Measurements from ENCODE around the gene MICU1.
"Not testable (repeated sequence)": the region's sequence is repeated elsewhere in the genome, so short reads cannot be mapped to it uniquely, and the experiment has no call there.

The MICU1 gene

DNA sequence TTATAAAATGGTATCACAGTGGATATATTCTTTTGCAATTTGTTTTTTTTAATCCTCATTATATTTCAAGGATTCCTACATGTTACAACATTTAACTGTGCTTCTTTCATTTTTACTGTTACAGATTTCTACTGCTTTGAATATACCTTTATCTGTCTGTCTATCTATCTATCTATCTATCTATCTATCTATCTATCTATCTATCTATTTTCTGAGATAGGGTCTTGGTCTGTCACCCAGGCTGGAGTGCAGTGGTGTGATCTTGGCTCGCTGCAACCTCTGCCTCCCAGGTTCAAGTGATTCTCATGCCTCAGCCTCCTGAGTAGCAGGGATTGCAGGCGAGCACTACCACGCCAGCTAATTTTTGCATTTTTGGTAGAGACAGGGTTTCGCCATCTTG, 194.9 kb downstream of the MICU1 start:
- DNase-seq = not testable (repeated sequence)

DNA sequence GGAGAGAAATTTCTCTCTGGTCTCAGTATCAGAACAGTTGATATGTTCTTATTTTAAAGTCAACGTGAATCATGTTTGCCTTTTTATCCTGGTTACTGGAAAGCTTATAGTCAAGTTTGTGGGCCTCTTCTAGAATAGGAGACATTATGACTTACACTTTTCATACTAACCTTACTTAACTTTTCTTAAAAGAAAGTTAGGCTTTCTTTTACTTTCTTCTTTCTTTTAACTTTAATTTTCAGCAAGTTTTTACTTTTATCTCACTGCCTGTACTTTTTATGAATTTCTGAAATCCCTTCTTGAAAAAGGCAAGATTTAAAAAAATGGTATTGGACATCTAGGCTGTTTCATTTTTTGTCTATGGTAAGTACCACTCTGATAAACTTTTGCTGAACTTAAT, 195.9 kb downstream of the MICU1 start:
- DNase-seq = no peak

DNA sequence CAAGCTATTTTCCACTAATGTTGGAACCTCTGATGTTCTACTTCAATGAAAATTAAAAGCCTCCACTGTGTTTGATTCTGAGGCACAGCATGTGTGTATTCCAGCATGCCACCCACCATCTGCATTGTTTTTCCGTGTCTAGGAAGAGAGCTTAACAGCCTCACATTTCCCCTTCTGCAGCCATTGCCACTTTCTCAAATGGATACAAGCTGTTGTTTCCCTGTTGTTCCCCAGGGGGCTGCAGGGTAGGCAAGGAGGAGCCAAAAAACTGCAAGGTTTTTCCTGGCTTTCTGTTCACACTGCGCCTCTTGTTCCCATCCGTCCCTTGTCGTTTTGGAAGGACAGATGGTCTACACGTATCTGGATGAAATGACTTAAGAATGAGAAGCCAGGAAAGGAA, 198.9 kb downstream of the MICU1 start:
- no peak for DNase-seq

DNA sequence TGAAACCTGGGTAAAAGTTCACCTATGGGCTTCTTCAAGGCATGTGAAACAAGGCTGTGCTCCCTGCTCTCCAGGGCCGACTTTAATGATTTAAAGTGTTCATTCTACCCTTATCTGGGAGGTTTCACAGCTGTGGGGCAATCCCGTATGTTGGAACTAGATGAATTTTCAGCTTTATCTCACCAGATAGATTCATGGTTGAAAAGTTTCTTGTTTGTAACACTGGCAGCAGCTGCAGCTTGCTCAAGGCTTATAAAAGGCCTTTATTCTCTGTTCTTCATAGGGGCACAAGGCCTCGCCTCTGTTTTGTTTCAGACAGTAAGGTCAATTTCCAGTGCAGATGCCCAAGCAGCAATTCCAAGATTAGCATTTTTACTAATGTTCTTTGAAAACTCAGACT, 200.7 kb downstream of the MICU1 start:
- DNase-seq = no peak

DNA sequence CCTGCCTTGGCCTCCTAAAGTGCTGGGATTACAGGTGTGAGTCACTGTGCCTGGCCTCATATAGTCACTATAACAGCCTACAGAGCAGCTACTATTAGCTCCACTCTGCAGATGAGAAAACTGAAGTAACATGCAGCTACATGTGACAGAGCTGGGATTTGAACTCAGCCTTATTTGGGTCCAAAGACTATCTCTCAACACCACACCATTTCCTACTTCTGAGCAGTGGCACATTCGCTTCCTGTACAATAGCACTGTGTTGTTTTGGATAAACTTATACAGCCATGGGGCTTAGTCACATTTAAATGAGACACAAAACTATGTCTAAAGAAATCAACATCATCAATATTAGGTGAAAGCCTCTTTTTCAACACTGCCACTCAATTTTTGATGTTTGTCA, 201.3 kb downstream of the MICU1 start:
- no peak for DNase-seq

DNA sequence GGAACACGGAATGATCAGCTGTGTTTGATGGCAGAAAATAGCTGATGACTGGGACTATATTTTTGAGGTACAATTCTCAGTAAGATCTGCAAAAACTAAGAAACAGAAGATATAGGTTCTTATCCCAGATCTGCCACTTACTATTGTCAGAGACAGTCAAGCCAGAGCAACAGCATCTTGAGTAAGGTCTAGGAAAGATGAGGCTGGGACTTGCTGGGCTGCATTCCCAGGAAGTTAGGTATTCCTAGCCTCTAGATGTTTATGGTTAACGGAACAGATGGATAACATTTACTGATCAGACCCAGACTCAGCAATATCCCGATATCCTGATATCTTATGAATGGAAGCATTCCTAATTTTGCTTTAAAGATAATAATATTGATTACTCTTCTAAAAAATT, 202.5 kb downstream of the MICU1 start:
- DNase-seq = no peak

DNA sequence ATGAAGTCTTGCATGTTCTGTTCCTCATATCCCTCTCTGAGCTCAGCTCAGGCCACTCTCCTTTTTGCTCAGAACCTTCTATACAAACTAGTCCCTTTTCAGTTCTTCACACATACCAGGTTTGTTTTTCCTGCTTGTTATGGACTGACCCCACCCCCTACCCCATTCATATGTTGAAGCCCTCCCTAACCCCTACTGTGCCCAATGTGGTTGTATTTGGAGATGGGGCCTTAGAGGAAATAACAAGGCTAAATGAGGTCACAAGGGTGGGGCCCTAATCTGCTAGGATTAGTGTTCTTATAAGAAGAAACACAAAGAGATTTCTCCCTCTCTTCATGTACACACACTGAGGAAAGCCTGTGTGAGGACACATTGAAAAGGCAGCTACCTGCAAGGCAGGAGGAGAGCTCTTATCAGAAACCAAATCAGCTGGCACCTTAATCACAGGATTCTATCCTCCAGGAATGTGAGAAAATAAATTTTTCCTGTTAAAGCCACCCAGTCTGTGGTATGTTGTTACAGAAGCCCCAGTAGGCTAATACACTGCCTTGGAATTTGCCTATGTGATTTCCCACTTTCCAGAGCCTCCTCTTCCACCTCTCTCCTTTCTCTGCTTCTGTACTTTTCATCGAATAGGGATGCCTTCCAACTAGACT, 203.9 kb downstream of the MICU1 start:
- DNase-seq = no peak

DNA sequence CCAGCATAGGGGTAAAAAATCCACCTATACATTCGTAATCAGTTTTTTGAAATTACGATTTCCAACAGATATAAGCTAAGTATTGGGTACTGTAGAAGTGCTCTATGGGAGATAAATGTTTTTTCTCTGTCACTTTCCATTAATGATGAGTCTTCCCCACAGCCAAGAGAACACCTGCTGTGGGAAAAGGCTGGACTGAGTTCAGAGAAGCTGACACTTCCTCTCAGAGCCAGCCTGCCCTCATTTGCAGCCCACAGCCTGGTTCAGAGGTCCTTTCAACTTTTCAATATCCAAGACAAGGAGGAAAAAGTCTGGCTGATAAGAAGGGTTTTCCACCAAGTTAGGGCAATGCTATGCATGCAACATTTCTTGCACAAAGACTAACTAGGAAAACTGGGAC, 206.6 kb downstream of the MICU1 start:
- DNase-seq = no peak

DNA sequence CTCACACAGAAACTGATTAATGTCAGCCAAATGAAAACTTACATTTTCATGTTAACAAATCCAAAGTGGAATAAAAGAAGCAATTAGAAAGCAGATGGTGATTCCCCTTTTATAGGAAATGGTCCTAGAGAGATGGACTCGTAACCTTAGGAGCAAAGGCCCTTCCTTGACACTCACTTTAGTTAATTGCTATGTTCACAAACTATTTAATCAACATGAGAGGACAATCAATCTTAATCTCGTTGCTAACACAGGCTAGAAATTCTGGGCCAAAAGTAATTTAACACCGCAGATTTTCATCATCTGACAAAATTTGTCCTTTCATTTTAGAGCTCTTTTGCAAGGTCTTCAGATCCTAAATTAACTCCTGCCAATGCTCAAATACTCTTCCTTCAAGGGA, 207.2 kb downstream of the MICU1 start:
- no peak for DNase-seq

DNA sequence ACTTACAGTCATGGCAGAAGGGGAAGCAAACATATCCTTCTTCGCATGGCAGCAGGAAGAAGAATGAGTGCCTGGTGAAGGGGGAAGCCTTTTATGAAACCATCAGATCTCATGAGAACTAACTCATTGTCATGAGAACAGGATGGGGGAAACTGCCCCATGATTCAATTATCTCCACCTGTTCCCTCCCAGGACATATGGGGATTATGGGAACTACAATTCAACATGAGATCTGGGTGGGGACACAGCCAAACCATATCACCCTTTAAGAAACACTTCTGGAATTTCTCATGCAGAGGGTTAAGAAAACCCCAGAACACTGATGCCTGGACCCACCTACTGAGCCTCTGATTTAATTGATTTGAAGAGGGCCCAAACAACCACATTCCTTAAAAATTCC, 207.9 kb downstream of the MICU1 start:
- DNase-seq = no peak

DNA sequence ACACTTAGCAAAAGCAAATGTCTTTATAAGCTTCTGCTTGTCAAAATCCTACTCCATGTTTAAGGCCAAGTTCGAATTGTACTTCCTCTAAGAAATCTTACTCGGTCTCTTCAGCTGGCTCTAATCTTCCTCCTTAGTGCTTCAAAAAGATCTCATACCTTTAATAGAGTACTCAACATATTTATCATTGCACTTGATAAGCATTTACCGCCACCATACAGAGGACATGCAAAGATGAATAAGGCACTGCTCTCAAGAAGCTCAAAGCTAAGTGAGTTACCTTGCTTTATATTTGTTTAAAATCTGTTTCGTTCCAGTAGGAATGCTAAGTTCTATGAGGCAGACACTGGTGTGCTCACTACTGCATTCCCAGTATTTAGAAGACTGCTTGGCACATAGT, 209.2 kb downstream of the MICU1 start:
- no peak for DNase-seq

DNA sequence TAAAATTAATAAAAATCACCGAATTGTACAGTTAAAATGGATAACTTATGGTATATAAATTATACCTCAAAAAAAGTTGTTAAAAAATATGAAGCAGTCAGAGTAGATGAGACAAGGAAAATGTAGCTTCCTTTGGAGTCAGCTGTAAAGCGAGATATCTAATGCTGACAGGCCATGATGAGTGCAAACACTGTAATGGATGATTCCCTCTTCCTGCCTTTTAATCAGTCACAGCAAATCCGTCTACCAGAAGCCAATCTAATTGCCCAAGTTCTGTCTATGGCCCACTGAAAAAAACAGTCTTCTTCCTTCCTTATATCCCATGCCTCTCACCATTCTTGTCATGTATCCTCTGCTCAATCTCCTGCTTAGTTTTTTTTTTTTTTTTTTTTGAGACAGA, 211.2 kb downstream of the MICU1 start:
- no peak for DNase-seq

DNA sequence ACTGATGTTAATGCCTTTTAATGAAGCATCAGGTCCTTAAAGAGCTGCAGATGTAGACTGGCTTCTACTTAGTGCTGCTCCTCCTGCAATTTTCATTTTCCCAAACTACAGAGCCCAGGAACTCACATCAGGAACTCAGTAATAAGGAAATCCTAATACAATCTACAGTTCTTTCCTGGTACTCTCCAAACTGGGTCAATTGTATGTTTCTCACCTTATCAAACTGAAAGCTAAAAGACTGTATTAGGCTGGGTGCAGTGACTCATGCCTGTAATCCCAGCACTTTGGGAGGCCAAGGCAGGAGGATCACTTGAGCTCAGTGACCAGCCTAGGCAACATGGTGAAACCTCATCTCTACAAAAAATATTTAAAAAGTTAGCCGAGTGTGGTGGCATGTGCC, 216.7 kb downstream of the MICU1 start:
- no peak for DNase-seq

DNA sequence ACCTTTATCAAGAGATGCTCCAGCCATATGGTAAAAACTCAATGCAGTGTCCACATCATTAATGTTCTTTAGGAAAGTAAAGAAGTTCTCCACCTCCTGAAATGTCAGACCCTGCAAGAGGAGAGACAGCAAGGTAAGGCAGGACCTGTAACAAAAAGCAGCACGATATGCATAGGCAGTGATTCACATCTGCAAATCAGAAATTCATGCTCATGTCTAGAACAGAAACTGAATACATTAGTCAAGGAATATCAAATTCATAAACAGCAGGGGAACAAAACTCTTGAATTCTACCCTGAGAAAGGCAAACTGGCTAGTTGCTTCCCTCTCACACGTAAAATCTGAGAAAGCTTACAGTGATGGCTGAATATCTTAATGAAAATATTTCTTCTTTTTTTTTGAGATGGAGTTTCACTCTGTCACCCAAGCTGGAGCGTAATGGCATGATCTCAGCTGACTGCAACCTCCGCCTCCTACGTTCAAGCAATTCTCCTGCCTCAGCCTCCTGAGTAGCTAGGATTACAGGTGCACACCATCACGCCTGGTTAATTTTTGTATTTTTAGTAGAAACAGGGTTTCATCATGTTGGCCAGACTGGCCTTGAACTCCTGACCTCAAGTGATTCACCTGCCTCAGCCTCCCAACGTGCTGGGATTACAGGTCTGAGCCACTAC, 217.8 kb downstream of the MICU1 start:
- no peak for DNase-seq

DNA sequence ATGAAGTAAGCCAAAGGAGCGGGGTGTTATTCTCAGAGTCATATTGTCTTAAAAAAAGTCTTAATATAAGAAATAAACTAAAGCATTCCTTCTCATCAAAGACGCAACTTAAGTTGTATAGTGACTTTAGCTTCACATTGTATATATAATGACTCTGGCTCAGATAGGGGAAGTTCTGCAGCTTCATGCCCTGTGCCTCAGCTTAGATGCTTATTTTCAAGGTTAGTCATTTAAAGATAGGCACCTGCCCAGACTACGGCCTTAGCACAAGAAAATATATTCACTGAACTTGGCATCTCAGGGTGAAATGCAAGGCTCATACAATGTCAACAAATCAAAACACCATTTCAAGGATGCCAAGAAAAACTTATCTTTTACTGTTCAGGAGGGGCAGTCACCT, 218.4 kb downstream of the MICU1 start:
- no peak for DNase-seq

DNA sequence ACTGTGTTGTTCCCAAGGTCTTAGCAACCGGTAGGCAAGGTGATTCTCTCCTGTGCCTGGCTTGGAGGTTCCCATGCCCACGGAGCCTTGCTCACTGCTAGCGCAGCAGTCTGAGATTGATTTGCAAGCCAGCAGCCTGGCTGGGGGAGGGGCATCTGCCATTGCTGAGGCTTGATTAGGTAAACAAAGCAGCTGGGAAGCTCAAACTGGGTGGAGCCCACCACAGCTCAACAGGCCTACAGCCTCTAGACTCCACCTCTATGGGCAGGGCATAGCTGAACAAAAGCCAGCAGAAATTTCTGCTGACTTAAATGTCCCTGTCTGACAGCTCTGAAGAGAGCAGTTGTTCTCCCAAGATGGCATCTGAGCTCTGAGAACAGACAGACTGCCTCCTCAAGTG, 230.3 kb downstream of the MICU1 start:
- not testable (repeated sequence) for DNase-seq

DNA sequence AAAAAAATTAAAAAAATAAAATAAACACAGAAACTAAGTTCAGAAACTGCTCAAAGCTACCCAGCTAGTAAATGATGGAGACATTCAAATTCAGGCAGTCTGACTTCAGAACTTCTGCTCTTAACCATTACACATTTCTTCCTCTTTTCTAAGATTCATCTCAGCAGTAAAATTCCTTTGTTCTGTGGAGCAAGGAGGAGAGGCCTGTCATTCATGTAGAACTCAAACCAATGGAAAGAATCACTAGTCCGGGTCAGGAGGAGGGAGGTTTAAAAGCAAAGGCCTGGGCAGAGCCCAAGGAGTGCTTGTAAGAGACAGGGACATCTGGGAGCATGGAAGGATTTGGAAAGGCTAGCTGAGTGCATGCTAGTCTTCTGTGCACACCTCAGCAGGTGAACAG, 233.3 kb downstream of the MICU1 start:
- DNase-seq = no peak

DNA sequence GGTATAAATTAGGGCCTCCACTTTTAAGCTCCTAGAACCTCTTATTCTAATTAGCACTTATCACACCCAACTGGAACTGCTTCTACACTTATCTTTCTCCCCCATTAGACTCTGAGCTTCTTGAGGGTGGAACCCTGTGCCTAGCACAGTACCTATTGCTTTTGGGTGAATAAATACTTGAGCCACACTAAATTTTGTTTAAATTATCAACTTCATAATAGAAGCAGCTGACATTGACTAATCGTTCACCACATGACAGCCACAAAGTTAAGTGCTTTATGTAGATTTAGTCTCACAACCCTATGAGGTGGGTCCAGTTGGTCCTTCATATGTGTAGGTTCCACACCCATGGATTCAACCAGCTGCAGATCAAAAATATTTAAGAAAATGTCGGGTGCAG, 235.1 kb downstream of the MICU1 start:
- no peak for DNase-seq

DNA sequence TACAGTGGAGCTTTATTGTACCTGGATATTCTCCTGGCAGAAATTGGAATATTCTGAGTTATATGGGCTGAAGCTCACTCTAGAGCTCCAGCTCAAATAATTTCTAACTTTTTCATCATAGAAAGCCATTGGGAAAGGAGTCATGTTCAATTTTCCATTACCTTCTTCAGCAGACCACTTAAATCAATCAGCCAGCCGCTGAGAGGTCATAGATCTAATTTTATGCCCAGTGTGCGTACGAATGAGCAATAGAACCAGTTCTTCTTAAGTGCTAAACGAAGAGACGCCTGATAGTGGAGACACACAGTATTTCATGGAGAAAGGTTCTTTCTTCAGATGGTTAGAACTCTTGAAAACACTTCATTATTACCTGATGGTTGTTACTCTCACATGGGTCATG, 236.2 kb downstream of the MICU1 start:
- no peak for DNase-seq

DNA sequence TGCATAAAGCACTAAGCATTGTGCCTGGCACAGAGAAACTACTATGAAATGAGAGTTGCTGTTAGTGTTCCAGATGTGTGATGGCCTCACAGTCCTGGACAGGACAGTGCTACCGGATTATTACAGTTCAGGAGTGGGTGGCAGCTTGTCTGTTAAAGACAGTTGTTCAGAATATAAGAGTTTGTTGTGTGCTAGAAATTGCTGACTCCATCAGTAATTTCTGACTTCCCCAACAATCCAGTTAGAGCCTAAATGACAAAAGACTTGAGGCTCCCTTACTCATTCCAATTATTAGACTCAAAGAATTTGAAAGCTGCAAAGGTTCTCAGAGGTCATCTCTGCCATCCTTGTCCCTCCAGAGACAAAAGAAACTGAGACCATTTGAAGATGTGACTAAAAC, 236.9 kb downstream of the MICU1 start:
- no peak for DNase-seq

DNA sequence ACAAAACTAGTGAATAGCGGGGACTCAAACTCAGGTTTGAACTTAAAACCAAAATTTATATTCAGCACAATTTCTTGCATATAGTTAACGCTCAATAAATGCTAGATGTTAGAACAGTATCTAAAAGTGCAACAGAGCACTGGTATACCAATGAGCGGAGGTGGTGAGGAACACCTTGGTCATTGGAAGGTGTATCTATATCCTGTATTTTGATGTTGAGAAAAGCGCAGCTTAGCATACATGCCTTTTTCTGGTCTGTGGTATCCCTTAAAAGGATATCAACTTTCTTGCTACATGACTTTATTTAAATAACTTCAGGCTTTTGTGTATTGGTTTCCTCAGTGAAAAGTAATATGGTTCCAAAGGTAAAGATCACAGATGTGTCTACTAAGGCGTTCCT, 237.8 kb downstream of the MICU1 start:
- no peak for DNase-seq

DNA sequence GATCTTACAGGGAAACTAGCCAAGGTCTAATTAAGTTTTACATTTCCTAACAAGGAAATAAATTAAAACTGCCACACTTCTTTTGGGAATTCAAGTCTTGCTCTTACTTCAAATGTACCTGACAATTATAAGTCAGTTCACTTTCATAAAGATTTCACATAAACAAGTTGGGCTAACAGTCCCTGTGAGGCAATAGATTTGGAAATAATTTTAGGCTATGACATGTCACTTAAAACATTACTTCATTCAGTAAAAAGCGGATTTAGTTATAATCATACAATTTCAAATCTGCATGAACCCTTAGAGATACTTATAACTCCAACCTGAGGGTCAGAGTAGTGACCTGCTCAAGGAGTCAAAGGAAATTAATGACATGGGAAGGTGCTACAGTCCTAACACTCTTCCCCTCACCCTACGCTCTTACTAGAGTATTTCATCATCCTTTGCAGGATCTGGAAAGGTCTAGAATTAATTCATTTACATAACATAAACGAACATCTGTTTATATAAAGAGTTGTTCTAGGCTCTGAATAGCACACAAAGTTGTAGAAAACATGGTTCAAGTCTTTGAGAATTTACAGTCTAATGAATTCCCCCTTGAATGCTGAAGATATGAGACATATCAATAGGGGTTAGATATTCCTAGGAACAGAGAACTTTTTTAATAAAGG, 238.8 kb downstream of the MICU1 start:
- no peak for DNase-seq

DNA sequence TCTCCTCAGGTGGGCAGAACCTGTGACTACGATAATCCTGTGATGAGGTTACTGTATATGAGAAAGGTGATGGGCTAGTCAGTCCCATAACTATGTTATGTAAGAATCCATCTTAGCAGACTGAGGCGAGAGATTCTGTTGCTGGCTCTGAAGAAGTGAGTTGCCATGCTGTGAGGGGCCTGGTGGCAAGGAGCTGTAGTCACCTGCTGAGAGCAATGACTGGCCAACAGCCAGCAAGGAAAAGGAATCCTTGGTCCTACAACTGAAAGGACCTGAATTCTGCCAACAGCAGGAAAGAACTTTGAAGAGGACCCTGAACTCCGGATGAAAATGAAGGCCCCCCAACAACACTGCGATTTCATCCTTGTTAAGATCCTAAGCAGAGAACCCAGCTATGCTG, 240.2 kb downstream of the MICU1 start:
- no peak for DNase-seq

DNA sequence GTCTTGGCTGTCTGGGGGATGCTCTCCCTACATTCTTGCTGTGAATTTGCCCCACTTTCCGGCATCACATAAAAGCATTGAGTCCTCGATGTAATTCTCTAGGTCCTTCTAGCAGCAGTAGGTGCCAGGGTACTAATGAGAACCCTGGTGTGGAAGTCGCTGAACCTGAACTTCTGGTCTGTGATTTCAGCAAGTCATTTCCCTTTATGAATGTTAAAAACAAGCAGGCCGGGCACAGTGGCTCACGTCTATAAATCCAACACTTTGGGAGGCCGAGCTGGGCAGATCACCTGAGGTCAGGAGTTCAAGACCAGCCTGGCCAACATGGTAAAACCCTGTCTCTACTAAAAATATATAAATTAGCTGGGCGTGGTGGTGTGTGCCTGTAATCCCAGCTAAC, 240.9 kb downstream of the MICU1 start:
- DNase-seq = not testable (repeated sequence)

DNA sequence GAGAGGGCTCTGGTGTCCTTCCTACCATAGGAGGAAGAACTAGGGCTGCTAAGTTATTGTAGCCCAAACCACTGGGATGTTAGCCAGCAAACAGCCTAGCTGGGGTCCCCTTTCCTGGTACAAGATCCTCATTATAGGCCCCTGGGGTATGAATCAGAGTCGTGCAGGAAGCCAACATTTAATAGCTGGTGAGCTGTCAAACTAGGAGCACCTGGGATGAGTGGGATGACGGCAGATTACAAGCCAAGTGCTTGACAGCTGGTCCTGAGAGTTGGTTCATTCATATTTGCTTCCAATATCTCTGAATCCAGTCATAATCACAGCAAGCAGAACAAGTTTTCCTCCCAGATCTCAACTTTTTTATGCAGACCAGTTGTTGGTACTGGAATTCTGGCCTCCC, 246.1 kb downstream of the MICU1 start:
- DNase-seq = no peak
